NB4 (cell line): ENCODE data around the gene ADGRE1.

Experiments
- DNase-seq: peaks from one replicate; pipeline ENCODE4 v3.0.0; 2010; ENCODE audit warnings: low read depth
- H3K4me3 ChIP-seq: one replicate; pipeline ENCODE4 v1.5.1; 2011; ENCODE audit warnings: mild to moderate bottlenecking, low read depth, low read length, moderate library complexity
- CTCF ChIP-seq: IDR thresholded peaks from one replicate; pipeline ENCODE4 v1.5.1; 2012; ENCODE audit warnings: low read depth, low read length
- MAX ChIP-seq: IDR thresholded peaks from 2 replicates; pipeline ENCODE4 v1.6.1; 2011; ENCODE audit warnings: low read depth, low read length
- MYC ChIP-seq: IDR thresholded peaks from 2 replicates; pipeline ENCODE4 v1.6.1; 2011; ENCODE audit warnings: low read depth, low read length
- POLR2A ChIP-seq: IDR thresholded peaks from 2 replicates; pipeline ENCODE4 v1.6.1; 2011; ENCODE audit warnings: mild to moderate bottlenecking; ENCODE audit not compliant: insufficient read length; ENCODE audit errors: extremely low read depth

Gene ADGRE1

DNA sequence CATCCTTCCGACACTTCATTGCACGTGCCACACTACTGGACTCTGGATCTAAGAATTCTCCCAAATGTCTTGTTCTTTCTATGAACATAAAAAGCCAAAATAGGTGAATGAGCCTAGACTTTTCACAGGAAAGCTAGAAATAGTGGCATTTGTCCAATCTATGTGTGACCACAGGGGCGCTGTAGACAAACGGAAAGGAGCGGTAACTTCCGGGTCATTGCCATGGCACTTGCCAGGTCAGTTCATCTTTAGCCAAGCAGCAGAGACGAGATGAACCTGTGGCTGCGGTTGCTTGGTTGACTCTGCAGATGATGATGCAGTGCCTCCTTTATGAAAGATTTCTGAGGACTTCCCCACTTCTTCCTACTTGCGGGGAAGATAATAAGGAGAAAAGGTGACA lies 65.6 kb downstream of the ADGRE1 start:
- no peak for DNase-seq
- H3K4me3 ChIP-seq = no peak overlapping the region
- TF ChIP-seq MAX (no peak), MYC (no peak), CTCF (no peak), POLR2A (no peak)

DNA sequence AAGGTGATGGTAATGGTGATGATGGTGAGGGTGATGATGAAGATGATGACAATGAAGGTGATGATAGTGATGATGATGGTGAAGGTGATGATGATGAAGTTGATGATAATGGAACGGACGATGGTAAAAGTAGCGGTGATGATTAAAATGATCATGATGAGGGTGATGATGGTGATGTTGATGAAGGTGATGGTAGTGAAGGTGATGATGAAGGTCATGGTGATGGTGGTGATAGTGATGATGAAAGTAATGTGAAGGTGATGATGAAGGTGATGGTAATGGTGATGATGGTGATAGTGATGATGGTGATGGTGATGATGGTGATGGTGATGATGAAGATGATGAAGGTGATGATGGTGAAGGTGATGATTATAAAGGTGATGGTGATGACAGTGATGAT lies 67.7 kb downstream of the ADGRE1 start:
- DNase-seq = no peak
- no peak overlapping the region for H3K4me3 ChIP-seq
- TF ChIP-seq MAX (no peak), POLR2A (no peak), CTCF (no peak), MYC (no peak)

DNA sequence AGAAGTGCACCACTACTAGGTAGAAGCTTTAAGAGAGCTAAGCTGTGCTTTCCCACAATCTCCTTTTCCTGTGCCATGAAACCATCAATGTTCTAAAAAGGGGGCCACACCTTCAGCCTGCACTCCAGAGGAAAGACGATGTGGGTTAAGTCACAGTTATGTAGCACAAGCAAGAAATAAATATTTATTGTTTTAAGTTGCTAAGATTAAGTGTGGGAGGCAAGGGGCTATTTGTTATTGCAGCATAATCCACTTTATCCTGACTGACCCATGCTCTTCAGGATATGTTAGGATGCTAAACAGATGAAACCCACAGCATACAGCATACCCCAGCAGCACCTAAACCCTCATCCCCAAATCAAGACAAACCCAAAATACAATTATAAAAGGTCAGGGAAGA lies 69.2 kb downstream of the ADGRE1 start:
- no peak for DNase-seq
- no peak for TF ChIP-seq CTCF
- TF ChIP-seq MYC = no peak
- no peak for TF ChIP-seq MAX
- no peak for TF ChIP-seq POLR2A
- H3K4me3 ChIP-seq = no peak overlapping the region

GRCh38 chr19:6958791-6959190 lies 71.4 kb downstream of the ADGRE1 start:
- no peak for DNase-seq
- no peak overlapping the region for H3K4me3 ChIP-seq
- no peak for TF ChIP-seq MAX
- no peak for TF ChIP-seq CTCF
- TF ChIP-seq MYC = no peak
- no peak for TF ChIP-seq POLR2A

DNA sequence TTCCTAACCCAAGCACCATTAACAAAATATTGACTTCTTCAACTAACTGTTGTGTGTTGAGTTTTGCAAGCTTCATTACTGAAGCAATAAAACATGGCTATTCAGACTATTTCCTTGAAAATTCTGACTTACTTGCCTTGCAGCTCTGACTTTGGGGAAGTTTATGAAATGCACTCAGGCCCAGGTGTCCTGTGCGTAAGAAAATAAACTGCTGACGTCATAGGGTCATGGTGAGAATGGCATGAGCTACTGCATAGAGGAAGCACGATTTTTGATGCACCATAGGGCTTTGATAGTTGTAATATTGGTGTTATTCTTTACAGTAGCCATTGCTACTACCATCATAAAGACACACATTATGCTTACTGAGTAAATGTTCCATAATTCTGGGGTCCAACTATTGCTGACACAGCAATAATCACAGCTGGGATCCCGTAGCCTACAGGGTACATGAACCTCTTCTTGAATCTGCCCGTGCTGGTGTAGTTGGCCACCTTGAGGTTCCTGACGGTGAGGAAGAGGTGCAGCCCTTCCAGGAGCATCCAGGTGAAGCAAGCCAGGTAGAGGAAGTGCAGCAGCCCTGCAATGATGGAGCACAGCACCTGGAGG lies 76.0 kb downstream of the ADGRE1 start:
- peak; percentile 26 for DNase-seq
- TF ChIP-seq CTCF (no peak), MYC (peak; percentile 12; the same call in 1 of the 2 replicates), POLR2A (no peak), MAX (no peak)
- no peak overlapping the region for H3K4me3 ChIP-seq
